ENCODE measurements around the gene DLK2. TPM values are rescaled to one million over a fixed set of nuclear protein-coding genes. Genes with fewer than 3 reads are reported as not detected.
A peak's percentile ranks its signal among the peaks of the same experiment; 100 is the strongest.

DLK2 gene
- total and polyA plus RNA-seq, 2 experiments from 2014 or later, result 0.21 to 0.47 TPM

- TF ChIP-seq CTCF (conservative IDR thresholded peaks at IDR 0.05; ENCODE audit: low read depth in 2 of 2), result no peak
- TF ChIP-seq ETS1 (IDR thresholded peaks at IDR 0.05), result no peak
Observed at GRCh38 chr6:43434943-43435342, 20.4 kb downstream of the DLK2 start (continued).

- no peaks in the 10 kb centered on the region for H3K4me1 ChIP-seq (ENCODE audit: insufficient read depth)
- H3K79me2 ChIP-seq (replicated peaks; ENCODE audit: insufficient read depth), result peaks cover 4% of the 10 kb centered on the region; the same call in 1 of the 2 replicates
- Mint-ChIP-seq H3K36me3 (ENCODE audit: low read depth) (peaks cover 3% of the 10 kb centered on the region; the same call in 1 of the 3 replicates), H3K27ac (peak overlapping the region; percentile 65; the same call in 1 of the 2 replicates), H3K4me3 (no peak overlapping the region), H3K27me3 (ENCODE audit: insufficient read depth, low read depth, poor library complexity) (peaks cover 6% of the 10 kb centered on the region), H3K4me1 (peaks cover under 1% of the 10 kb centered on the region; the same call in 2 of the 3 replicates), H3K9me3 (no peaks in the 10 kb centered on the region)
- no peaks in the 10 kb centered on the region for H3K9me2 ChIP-seq (ENCODE audit: insufficient read depth)
- H3K36me3 ChIP-seq (ENCODE audit: insufficient read depth), result no peaks in the 10 kb centered on the region
- H3K4me3 ChIP-seq, result no peak overlapping the region
- no peaks in the 10 kb centered on the region for H4K20me1 ChIP-seq (replicated peaks; ENCODE audit: insufficient read depth)
- ATAC-seq, result no peak
- H3K27me3 ChIP-seq (ENCODE audit: insufficient read depth), result no peaks in the 10 kb centered on the region
- H3K4me2 ChIP-seq, result no peak overlapping the region
- H2AFZ ChIP-seq, result no peak overlapping the region
- no peak overlapping the region for H3K27ac ChIP-seq (ENCODE audit: low read depth)
- no peak for DNase-seq (ENCODE audit: low spot score)
- H3F3A ChIP-seq (replicated peaks; ENCODE audit: low read depth), result no peaks in the 10 kb centered on the region
- no peak for TF ChIP-seq EZH2phosphoT487 (IDR thresholded peaks at IDR 0.05; ENCODE audit: unreplicated experiment)
- TF ChIP-seq POLR2AphosphoS5 (IDR thresholded peaks at IDR 0.05; ENCODE audit: low read depth), result no peak
- no peak for TF ChIP-seq CREB1 (CRISPR knock-in tag; IDR thresholded peaks at IDR 0.05; ENCODE audit: low read depth)
- no peak for TF ChIP-seq ZNF114 (CRISPR knock-in tag; IDR thresholded peaks at IDR 0.05)
- TF ChIP-seq ETS1 (IDR thresholded peaks at IDR 0.05), result no peak
- TF ChIP-seq ZNF331 (CRISPR knock-in tag; IDR thresholded peaks at IDR 0.05; ENCODE audit: low read depth), result no peak
- TF ChIP-seq STAT1 (IDR thresholded peaks at IDR 0.05; ENCODE audit: unreplicated experiment), result no peak
- TF ChIP-seq EZH2 (IDR thresholded peaks at IDR 0.05; ENCODE audit: low read depth, unreplicated experiment), result no peak
- TF ChIP-seq REST (IDR thresholded peaks at IDR 0.05; ENCODE audit: unreplicated experiment), result no peak
- TF ChIP-seq JUNB (IDR thresholded peaks at IDR 0.05; ENCODE audit: unreplicated experiment), result no peak
- TF ChIP-seq NANOG (IDR thresholded peaks at IDR 0.05; ENCODE audit: borderline replicate concordance), result no peak
- TF ChIP-seq CTCF (conservative IDR thresholded peaks at IDR 0.05; ENCODE audit: low read depth in 2 of 2), result no peak
Observed at GRCh38 chr6:43434001-43434840, 21.1 kb downstream of the DLK2 start.

Data from GM23338 (cell line).